Rectal smooth muscle tissue (tissue), 1 donor: ENCODE results near the gene STK32C.

ENCODE experiments used
- H3K27ac ChIP-seq: one replicate; pipeline ENCODE4 v1.7.0; 2013; ENCODE audit warnings: low read depth, low read length, inconsistent platforms
- H3K27me3 ChIP-seq: one replicate; pipeline ENCODE4 v1.7.0; 2013; ENCODE audit warnings: low read length; ENCODE audit not compliant: control insufficient read depth, insufficient read depth
- H3K36me3 ChIP-seq: one replicate; pipeline ENCODE4 v1.7.0; 2013; ENCODE audit warnings: low read length; ENCODE audit not compliant: control insufficient read depth, insufficient read depth
- H3K4me1 ChIP-seq: one replicate; pipeline ENCODE4 v1.7.0; 2013; ENCODE audit warnings: low read length; ENCODE audit not compliant: control insufficient read depth, insufficient read depth
- H3K4me3 ChIP-seq: one replicate; pipeline ENCODE4 v1.7.0; 2013; ENCODE audit warnings: low read length
- H3K9ac ChIP-seq: one replicate; pipeline ENCODE4 v1.7.0; 2013; ENCODE audit warnings: low read length

The STK32C gene

DNA sequence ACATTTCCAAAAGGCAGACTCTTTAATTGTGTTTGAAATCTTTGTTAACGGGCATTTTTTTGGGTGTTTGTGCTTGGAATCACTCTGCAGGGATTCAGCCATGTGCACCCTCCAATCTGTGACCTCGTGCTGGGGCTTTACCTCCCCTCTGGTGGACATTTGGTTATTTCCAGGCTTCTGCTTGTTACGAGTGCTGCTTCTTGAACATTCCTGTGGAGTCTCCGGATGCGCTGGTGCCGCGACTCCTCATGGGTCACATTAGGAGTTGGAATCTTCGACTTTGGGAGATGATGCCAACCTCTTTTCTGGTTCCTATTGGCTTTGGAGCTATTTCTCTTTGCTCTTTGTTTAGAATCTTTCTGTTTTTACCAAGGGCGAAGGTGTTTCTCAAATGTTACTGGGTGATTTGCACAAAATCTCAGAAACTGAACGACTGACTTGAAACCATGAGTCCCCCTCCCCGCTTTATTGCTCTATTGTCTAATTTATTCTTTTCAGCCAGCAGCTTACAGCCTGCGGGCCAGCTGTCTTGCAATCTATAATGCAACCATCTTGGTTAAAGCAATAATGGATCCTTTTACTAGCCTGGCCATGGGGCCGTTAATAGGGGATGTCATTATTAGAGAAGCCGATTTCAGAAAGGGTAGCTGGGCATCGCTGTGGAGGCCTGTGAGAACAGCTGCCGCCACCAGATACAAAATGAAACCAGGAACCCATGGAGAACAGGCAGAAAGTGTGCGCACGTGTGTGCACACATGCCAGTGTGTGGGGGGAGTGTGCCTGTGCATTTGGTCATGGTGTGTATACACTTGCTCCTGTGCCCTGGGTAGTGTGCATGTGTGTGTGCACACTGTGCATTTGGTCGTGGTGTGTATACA, 130.9 kb downstream of the STK32C start:
- no peak overlapping the region for H3K4me3 ChIP-seq
- peaks cover 8% of the 10 kb centered on the region for H3K27me3 ChIP-seq
- no peaks in the 10 kb centered on the region for H3K4me1 ChIP-seq
- no peak overlapping the region for H3K27ac ChIP-seq
- no peaks in the 10 kb centered on the region for H3K36me3 ChIP-seq
- H3K9ac ChIP-seq, result no peak overlapping the region

DNA sequence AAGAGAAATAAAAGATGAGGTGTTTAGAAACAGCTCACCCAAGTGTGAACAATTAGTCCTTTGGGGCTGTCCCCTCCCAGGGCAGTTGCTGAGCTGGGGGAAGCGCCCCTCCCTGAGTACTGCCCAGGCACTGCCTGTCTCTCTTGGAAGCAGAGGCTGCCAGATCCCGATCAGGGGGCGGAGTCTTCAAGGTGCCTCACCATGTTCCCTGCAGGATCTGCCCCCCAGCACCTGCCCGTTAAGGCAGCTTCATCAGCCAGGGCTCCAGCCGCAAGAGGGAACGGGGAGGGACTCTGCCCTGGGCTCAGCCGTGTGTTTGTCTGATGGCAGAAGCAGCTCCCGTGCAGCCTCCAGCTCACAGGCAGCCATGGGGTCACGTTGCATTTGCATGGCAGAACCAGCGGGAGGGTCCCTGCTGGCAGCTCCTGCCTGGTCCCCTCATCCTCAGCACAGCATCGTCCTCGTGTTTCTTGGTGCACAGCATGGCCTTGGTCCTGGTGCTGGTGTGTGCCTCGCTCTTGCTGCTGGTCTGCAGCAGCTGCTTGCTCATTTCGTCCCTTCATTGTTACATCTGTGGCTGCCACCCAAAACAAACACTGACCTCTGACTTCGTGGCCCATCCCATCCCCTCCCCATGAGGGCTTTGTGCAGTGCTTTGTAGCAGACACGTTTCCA, 131.7 kb downstream of the STK32C start:
- Histone ChIP-seq H3K36me3 (no peaks in the 10 kb centered on the region), H3K9ac (no peak overlapping the region), H3K4me3 (no peak overlapping the region), H3K27ac (no peak overlapping the region), H3K4me1 (no peaks in the 10 kb centered on the region), H3K27me3 (peaks cover 8% of the 10 kb centered on the region)

DNA sequence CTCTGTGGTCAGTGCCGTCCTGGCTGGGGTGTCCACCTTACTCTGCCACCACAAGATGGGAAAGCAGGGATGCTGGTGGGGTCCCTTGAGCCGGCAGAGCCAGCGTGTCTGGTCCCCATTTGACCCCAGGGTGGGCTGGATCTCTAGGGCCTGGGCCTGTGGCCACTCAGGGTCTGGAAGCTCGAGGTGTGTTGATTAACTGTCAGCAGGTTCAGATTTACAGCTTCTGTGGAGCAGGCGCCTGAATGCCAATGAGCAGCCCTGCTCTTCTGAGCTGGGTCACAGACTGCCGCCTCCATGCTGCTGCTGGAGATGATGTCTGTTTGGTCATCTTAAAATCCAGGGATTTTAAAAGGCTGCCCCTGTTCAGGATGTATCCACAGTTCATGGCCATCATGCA, 132.3 kb downstream of the STK32C start:
- no peaks in the 10 kb centered on the region for H3K4me1 ChIP-seq
- H3K4me3 ChIP-seq, result no peak overlapping the region
- peaks cover 8% of the 10 kb centered on the region for H3K27me3 ChIP-seq
- no peak overlapping the region for H3K27ac ChIP-seq
- no peaks in the 10 kb centered on the region for H3K36me3 ChIP-seq
- H3K9ac ChIP-seq, result no peak overlapping the region

DNA sequence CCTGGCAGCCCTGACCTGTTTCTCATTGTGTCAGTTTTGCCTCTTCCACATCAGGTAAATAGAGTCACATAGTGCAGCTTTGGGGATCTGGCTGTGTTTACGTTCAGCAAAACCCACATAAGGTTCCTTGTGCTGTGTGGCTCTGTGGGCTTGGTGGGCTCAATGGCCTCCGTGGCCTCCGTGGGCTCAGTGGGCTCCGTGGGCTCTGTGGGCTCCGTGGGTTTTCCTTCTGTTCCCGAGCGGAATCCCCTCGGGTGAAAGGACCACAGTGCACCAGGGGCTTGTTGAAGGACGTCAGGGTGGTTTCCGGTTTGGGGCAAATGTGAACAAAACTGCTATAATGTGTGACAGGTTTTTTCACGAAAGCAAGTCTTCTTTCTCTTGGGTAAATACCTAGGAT, 133.5 kb downstream of the STK32C start:
- H3K27me3 ChIP-seq, result peaks cover 8% of the 10 kb centered on the region
- no peaks in the 10 kb centered on the region for H3K4me1 ChIP-seq
- no peak overlapping the region for H3K27ac ChIP-seq
- H3K36me3 ChIP-seq, result no peaks in the 10 kb centered on the region
- H3K4me3 ChIP-seq, result no peak overlapping the region
- H3K9ac ChIP-seq, result no peak overlapping the region

DNA sequence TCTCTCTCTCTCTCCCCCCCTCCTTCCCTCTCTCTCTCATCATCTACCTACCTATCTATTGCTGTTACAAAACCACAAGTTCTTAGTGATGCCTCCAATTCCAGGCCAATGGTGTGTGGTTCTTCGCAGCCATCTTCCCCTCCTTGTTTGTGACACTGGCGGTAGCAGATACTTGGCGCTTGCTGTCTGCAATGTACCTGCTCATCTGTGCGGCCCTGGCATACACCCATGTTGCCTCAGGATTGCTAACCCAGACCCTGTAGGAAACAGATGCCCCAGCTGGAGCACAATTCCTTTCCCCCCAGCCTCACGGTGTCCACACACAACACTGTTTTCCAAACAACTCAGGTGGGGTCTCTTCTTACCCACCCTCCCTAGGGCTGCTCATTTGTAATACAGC, 134.6 kb downstream of the STK32C start:
- H3K27ac ChIP-seq, result no peak overlapping the region
- H3K9ac ChIP-seq, result no peak overlapping the region
- H3K36me3 ChIP-seq, result no peaks in the 10 kb centered on the region
- no peaks in the 10 kb centered on the region for H3K4me1 ChIP-seq
- H3K27me3 ChIP-seq, result peaks cover 8% of the 10 kb centered on the region
- H3K4me3 ChIP-seq, result no peak overlapping the region

DNA sequence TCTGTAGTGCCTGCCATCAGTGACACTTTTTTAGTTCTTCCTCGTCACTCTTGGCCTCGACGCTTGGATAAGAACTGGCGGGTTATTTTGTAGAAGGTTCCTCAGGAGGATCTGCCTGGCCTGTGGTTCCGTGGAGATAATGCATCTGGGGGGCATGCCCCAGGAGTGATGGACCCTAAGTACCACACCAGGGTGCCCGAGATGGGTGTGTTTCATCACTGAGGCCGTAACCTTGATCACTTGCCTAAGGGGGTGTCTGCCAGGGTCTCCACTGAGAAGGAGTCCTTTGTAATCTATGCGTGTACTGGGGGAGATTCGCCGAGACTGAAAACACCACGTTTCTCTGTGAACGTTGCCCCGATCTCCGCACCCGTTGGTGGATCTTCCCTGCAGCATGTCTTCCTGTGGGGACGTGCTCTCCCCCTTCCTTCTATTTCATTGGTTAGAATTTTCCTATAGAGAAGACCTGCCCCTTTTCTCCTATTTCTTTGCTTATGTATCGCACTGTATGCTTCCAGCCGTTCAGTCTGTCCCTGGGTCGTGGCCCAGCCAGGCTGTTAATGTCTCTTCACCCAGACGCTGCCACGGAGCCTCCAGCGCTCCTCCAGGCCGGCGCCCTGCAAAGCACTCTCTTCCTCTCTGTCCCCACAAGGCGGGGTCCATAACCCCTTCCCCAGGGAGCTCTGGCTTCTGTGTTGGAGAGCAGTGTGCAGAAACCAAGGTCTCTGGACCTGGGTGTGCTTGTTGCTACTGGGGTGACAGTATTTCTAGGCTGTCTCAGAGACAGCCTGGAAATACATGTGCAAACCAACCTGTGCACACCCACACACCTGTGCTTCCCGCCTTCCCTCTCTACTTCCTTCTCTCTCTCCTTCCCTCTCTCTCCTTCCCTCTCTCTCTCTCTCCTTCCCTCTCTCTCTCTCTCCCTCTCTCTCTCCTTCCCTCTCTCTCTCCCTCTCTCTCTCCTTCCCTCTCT, 135.4 kb downstream of the STK32C start:
- Histone ChIP-seq H3K9ac (no peak overlapping the region), H3K4me3 (no peak overlapping the region), H3K27ac (no peak overlapping the region), H3K27me3 (peaks cover 1% of the 10 kb centered on the region), H3K4me1 (no peaks in the 10 kb centered on the region), H3K36me3 (no peaks in the 10 kb centered on the region)

DNA sequence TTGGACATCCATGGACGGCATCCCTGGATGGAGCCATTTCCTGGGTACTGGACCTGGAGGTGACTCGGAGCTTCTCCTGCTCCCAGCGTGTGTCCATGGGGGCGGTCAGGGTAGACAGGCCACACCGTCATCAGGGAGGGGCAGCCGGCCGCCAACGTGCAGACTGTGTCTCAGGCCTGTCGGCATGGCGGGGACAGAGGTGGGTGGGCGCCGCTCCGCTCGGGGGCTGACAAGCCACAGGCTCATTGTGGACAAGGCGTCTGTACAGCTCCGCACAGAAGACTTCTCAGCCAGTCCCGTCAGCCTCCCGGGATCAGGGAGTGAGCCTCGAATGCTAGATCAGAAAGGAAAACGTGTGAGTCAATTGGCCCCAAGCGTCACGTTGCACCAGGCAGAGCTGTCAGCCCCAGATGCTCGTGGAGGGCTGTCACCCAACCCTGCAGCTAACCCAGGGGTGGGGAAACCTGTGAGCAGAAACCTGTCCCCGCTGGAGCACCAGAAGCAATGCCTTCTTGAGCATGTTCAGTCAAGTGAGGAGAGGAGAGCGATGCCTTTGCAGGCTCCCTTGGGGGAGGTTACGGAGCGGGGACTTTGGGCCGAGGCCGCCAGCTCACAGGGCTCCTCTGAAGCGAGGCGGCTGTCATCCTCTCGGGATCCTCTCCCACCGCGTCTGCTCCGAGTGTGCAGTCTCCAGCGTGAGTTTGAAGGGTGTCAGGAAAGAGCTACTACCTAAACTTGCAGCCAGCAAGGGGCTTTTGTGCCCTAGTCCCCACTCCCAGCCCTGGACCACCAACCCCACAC, 137.0 kb downstream of the STK32C start:
- no peaks in the 10 kb centered on the region for H3K4me1 ChIP-seq
- H3K27me3 ChIP-seq, result no peaks in the 10 kb centered on the region

DNA sequence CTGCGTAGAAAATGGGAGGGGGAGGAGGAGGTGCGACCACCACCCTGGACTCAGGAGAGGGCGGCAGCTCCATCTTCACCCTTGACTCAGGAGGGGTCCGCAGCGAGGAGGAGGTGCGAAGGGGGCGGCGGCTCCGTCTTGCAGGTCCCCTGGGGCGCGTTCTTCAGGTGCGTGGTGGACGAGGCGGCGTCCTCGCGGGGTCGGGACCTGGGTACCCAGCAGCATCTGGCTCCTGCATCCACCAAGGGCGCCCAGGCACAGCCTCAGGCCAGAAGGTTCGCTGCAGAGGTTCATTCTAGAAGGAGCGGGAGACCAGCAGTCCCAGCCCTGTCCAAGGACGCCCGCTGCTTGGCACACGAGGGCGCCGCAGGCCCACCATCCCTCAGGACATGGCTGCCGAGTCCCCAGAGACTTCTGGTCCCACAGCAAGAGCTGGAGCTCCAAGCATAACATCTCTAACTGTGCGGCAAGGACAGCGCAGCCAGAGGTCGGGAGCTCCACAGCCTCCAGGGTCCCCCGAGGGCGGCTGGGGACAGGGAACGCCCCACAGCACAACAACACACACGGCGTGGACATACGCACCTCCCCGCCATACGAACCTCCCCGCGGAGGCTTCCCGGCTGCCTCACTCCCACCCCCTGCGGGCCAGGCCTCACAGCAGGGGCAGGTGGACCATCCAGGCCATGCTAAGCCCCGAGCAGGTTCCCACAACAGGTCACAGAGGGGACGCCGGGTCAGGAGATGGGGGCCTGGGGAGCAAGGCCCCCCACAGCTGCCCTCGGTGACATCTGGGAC, 137.8 kb downstream of the STK32C start:
- no peaks in the 10 kb centered on the region for H3K27me3 ChIP-seq
- H3K36me3 ChIP-seq, result no peaks in the 10 kb centered on the region
- H3K4me3 ChIP-seq, result no peak overlapping the region
- no peak overlapping the region for H3K27ac ChIP-seq
- H3K4me1 ChIP-seq, result no peaks in the 10 kb centered on the region
- no peak overlapping the region for H3K9ac ChIP-seq

More for the DNA sequence above, 137.0 kb downstream of the STK32C start:
- Histone ChIP-seq H3K27ac (no peak overlapping the region), H3K9ac (no peak overlapping the region), H3K36me3 (no peaks in the 10 kb centered on the region), H3K4me3 (no peak overlapping the region)

DNA sequence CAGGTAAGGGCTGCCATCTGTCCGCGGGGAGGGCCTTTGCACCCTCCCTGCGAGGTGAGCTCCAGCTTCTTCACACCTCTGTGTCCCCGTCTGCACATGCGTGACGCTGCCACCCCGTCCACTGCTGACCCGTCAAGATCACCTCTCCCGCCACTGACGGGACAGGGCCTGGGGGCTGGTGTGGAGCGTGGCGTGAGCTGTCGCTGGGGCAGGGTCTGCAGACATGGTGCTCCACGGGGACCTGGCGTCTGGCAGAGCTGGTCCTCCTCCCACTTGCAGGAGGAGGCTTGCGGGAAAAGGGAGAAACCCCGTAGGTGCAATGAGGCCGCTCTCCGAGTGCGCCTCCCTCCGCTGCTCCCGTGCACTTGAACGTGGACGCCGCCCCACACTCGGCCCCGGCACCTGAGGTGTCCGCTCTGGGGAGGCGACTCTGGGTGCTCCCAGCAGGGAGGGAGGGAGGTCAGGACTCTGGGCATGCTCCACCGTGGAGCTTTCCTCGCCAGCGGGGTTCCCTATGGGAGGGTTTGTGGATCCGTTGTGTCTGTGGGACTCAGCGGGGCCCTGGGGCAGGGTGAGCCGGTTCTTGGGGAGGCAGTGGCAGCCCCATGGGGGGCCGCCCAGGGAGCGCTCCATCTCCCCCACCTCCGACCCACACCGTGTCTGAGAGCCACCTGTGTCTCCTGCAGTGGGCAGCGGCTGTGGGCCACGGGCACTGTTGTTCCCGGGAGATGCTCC, 138.6 kb downstream of the STK32C start:
- H3K36me3 ChIP-seq, result no peaks in the 10 kb centered on the region
- H3K9ac ChIP-seq, result no peak overlapping the region
- H3K27me3 ChIP-seq, result no peaks in the 10 kb centered on the region
- H3K4me3 ChIP-seq, result no peak overlapping the region
- H3K4me1 ChIP-seq, result no peaks in the 10 kb centered on the region
- no peak overlapping the region for H3K27ac ChIP-seq

DNA sequence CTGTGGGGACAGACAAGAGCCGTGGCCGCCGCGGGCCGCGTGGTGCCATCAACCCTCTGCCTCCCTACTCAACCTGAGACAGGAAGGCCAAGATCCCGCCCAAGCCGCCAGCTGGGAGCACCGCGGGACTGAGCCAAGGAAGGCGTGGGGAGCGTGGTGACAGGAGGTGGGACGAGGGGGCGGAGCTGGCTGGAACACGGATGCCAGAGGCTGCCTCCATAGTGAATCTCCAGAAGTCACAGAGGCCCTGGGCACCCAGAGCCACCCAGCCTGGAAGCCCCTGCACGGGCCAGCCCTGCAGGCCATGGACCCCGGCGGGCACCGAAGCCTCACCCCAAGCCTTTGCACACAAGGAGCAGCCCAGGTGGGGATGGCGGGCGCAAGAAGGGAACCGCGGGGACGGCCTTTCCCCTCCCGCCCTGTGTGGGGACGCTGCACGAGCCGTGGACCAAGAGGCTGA, 139.1 kb downstream of the STK32C start:
- H3K27me3 ChIP-seq, result no peaks in the 10 kb centered on the region
- H3K4me3 ChIP-seq, result no peak overlapping the region

More for the DNA sequence above, 139.1 kb downstream of the STK32C start:
- H3K27ac ChIP-seq, result no peak overlapping the region
- no peaks in the 10 kb centered on the region for H3K4me1 ChIP-seq
- no peaks in the 10 kb centered on the region for H3K36me3 ChIP-seq
- no peak overlapping the region for H3K9ac ChIP-seq
